ENCODE data around the gene AGMAT. TPM values are rescaled to one million over a fixed set of nuclear protein-coding genes. Genes with fewer than 3 reads are reported as not detected.
A peak's percentile ranks its signal among the peaks of the same experiment; 100 is the strongest.

AGMAT gene
- total and polyA plus RNA-seq, 2 donors (not counting 1 experiment from before 2014, with no cell fraction given) = 3.5 to 3.7 TPM

- CTCF ChIA-PET = no interaction called here
- 40% methylated on average over 15 of the region's 18 CpGs for WGBS (ENCODE audit: insufficient coverage)
- Mint-ChIP-seq H3K9me3 (ENCODE audit: insufficient read depth) (no peaks in the 10 kb centered on the region), H3K27me3 (no peaks in the 10 kb centered on the region), H3K27ac (peak overlapping the region; percentile 99), H3K4me1 (peaks cover 55% of the 10 kb centered on the region), H3K4me3 (peak overlapping the region; percentile 89)
- H3K4me1 ChIP-seq (ENCODE audit: control insufficient read depth in 2 of 2, insufficient read depth in 2 of 2, low read length in 2 of 2) = peaks cover 28 to 34% of the 10 kb centered on the region in 2 donors
- intact Hi-C loops (cut with micrococcal nuclease) = loop anchor here (2.0 to 10.0 kb wide), 6 partner anchors 116 to 1121 kb away; partner anchors contain the start of genes CPLANE2, EFHD2, NECAP2 and PLEKHM2
- peak; percentile 35 for DNase-seq
- no peaks in the 10 kb centered on the region for H3K27me3 ChIP-seq (replicated peaks in 1 of 4; ENCODE audit: control extremely low read depth in 1 of 4, control insufficient read depth in 3 of 4, insufficient read depth in 4 of 4, low read length in 3 of 4)
- peak overlapping the region; percentile 79 for H3K9ac ChIP-seq (ENCODE audit: low read length)
- H3K4me2 ChIP-seq (replicated peaks; ENCODE audit: low read depth, low read length, poor library complexity, severe bottlenecking) = peak overlapping the region; percentile 92
- ATAC-seq (ENCODE audit: low read depth) = no peak
- peaks cover 68% of the 10 kb centered on the region for H3K79me2 ChIP-seq (ENCODE audit: control insufficient read depth, insufficient read depth, low read length)
- no peaks in the 10 kb centered on the region for H3K36me3 ChIP-seq (replicated peaks in 1 of 2; ENCODE audit: control extremely low read depth in 1 of 2, control insufficient read depth in 1 of 2, extremely low read depth in 1 of 2, insufficient read depth in 2 of 2, low read length in 1 of 2)
- POLR2A ChIA-PET = interaction anchor here (0.7 to 1.3 kb wide), 3 partner anchors 8 to 94 kb away, joined by 3 read pairs; partner anchors contain the start of gene DDI2
- TF ChIP-seq CTCF (IDR thresholded peaks at IDR 0.05) (no peak), EZH2 (IDR thresholded peaks at IDR 0.05; ENCODE audit: borderline replicate concordance, insufficient read depth, low read depth, low read length, poor library complexity, severe bottlenecking) (no peak)
- H2AFZ ChIP-seq (ENCODE audit: insufficient read depth, low read depth, low read length, poor library complexity, severe bottlenecking) = peak overlapping the region; percentile 85
- H3K4me3 ChIP-seq (ENCODE audit: control extremely low read depth in 1 of 5, extremely low read depth in 1 of 5, insufficient read depth in 1 of 5, low read depth in 2 of 5, low read length in 4 of 5) = peak overlapping the region; percentile 72 to 91 (median 75)
- no peaks in the 10 kb centered on the region for H3K9me3 ChIP-seq (ENCODE audit: control extremely low read depth in 1 of 3, control insufficient read depth in 2 of 3, insufficient read depth in 1 of 3, low read length in 2 of 3)
- H3K27ac ChIP-seq (ENCODE audit: low read length in 2 of 2) = peak overlapping the region; percentile 92 to 99
- H4K20me1 ChIP-seq (ENCODE audit: control insufficient read depth, insufficient read depth, low read length, poor library complexity, severe bottlenecking) = peaks cover 4% of the 10 kb centered on the region
Observed at GRCh38 chr1:15523104-15524020, 61.5 kb downstream of the AGMAT start.

Measured in B cell (primary cell).